ENCODE data around the gene PDZD2. TPM values are rescaled to one million over a fixed set of nuclear protein-coding genes. Genes with fewer than 3 reads are reported as not detected.

The PDZD2 gene
- total RNA-seq, 4 donors from 2014 or later = 6.2 to 21.4 (median 11.8) TPM

- Histone ChIP-seq H3K27me3 (no peaks in the 10 kb centered on the region), H3K4me3 (no peak overlapping the region), H3K9me3 (no peaks in the 10 kb centered on the region), H3K36me3 (no peaks in the 10 kb centered on the region), H3K4me1 (no peaks in the 10 kb centered on the region), H3K27ac (no peak overlapping the region)
- intact Hi-C loops (cut with DNase I; ENCODE audit: low total_unique reads) = no loop called here
- TF ChIP-seq POLR2A (IDR thresholded peaks at IDR 0.05) = no peak
- no peak for TF ChIP-seq CTCF (IDR thresholded peaks at IDR 0.05)
- DNase-seq = no peak
These were observed 13.5 kb upstream of the PDZD2 start for GRCh38 chr5:31625394-31625793.

- TF ChIP-seq POLR2A (IDR thresholded peaks at IDR 0.05) (no peak), CTCF (IDR thresholded peaks at IDR 0.05) (no peak)
- Histone ChIP-seq H3K9me3 (no peaks in the 10 kb centered on the region), H3K4me1 (no peaks in the 10 kb centered on the region), H3K27ac (no peak overlapping the region), H3K27me3 (no peaks in the 10 kb centered on the region), H3K4me3 (no peak overlapping the region), H3K36me3 (no peaks in the 10 kb centered on the region)
- DNase-seq = no peak
- intact Hi-C loops (cut with DNase I; ENCODE audit: low total_unique reads) = no loop called here
These were observed 12.8 kb upstream of the PDZD2 start for GRCh38 chr5:31626156-31626555.

GRCh38 chr5:31626604-31627234, 12.2 kb upstream of the PDZD2 start:
- H3K4me1 ChIP-seq = no peaks in the 10 kb centered on the region
- no peak overlapping the region for H3K4me3 ChIP-seq
- H3K27me3 ChIP-seq = no peaks in the 10 kb centered on the region
- DNase-seq = no peak
- H3K36me3 ChIP-seq = no peaks in the 10 kb centered on the region
- no peak overlapping the region for H3K27ac ChIP-seq
- intact Hi-C loops (cut with DNase I; ENCODE audit: low total_unique reads) = no loop called here
- TF ChIP-seq CTCF (IDR thresholded peaks at IDR 0.05) (no peak), POLR2A (IDR thresholded peaks at IDR 0.05) (no peak)
- no peaks in the 10 kb centered on the region for H3K9me3 ChIP-seq

GRCh38 chr5:31630931-31631330, 8.0 kb upstream of the PDZD2 start:
- Histone ChIP-seq H3K27ac (no peak overlapping the region), H3K36me3 (no peaks in the 10 kb centered on the region), H3K4me3 (no peak overlapping the region), H3K27me3 (no peaks in the 10 kb centered on the region), H3K4me1 (no peaks in the 10 kb centered on the region), H3K9me3 (no peaks in the 10 kb centered on the region)
- intact Hi-C loops (cut with DNase I; ENCODE audit: low total_unique reads) = no loop called here
- DNase-seq = no peak
- TF ChIP-seq CTCF (IDR thresholded peaks at IDR 0.05) = no peak

GRCh38 chr5:31632460-31632859, 6.5 kb upstream of the PDZD2 start:
- H3K4me3 ChIP-seq = no peak overlapping the region
- no peak for TF ChIP-seq POLR2A (IDR thresholded peaks at IDR 0.05)
- TF ChIP-seq CTCF (IDR thresholded peaks at IDR 0.05) = no peak
- no peak for DNase-seq
- no peaks in the 10 kb centered on the region for H3K9me3 ChIP-seq
- H3K36me3 ChIP-seq = no peaks in the 10 kb centered on the region
- H3K27me3 ChIP-seq = no peaks in the 10 kb centered on the region
- no peaks in the 10 kb centered on the region for H3K4me1 ChIP-seq
- no peak overlapping the region for H3K27ac ChIP-seq
- intact Hi-C loops (cut with DNase I; ENCODE audit: low total_unique reads) = no loop called here
